Keratinocyte (primary cell): Measurements from ENCODE around the gene BRINP1.

Experiments used
- CTCF ChIP-seq, 3 experiments: IDR thresholded peaks in 1 of 3; conservative IDR thresholded peaks in 1 of 3; optimal IDR thresholded peaks in 1 of 3; 2 replicates in 2 of 3; 3 replicates in 1 of 3; pipeline versions ENCODE3 to v1.5.1; 2011; ENCODE audit warnings: low read length in 3 of 3, mild to moderate bottlenecking in 3 of 3, moderate library complexity in 2 of 3, control low read depth in 1 of 3, inconsistent platforms in 1 of 3; ENCODE audit not compliant: insufficient read depth in 2 of 3; ENCODE audit errors: extremely low read depth in 1 of 3
- EZH2 ChIP-seq: IDR thresholded peaks from one replicate; pipeline ENCODE4 v1.6.1; 2012; ENCODE audit warnings: inconsistent platforms, mild to moderate bottlenecking, low read length, moderate library complexity

GRCh38 chr9:119224431-119224830 lies 144.8 kb downstream of the BRINP1 start:
- no peak for TF ChIP-seq CTCF (optimal IDR thresholded peaks at IDR 0.05 in 1 of 3, IDR thresholded peaks at IDR 0.05 in 1 of 3, conservative IDR thresholded peaks at IDR 0.05 in 1 of 3; ENCODE audit: extremely low read depth in 1 of 3, insufficient read depth in 2 of 3, low read length in 3 of 3)
- no peak for TF ChIP-seq EZH2
